Measurements from ENCODE around the gene ADORA3. TPM values are rescaled to one million over a fixed set of nuclear protein-coding genes. Genes with fewer than 3 reads are reported as not detected.

ADORA3 gene
- polyA plus RNA-seq, 1 donor (not counting 4 experiments of a cell fraction or from before 2014, with no cell fraction given) = not detected

DNA sequence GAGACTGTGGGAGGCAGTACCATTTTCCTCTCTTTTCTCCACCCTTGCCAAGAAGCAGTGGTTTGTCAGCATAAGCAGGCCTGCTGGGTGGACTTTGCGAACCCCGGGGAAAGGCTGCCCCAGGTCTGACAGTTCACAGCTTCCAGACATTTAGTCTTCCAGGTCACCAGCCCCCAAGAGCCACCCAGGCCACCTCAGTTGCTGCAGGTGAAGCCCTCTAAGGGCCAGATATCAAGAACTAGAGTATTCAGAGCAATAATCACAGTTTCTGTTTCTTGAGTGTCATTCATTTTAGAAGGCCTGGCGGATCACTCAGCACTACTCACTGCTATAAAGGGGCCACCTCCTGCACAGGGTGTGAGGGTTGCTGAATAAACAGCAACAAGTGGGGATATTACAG is 9.5 kb upstream of the ADORA3 start:
- H3K27ac ChIP-seq (ENCODE audit: control insufficient read depth, insufficient read depth, low read length) = no peak overlapping the region
- H3K27me3 ChIP-seq (ENCODE audit: control insufficient read depth, extremely low read depth, insufficient read depth, low read length) = no peaks in the 10 kb centered on the region
- FAIRE-seq = no peak
- H2AFZ ChIP-seq (ENCODE audit: control insufficient read depth, low read length) = no peak overlapping the region
- dilution Hi-C loops (cut with MboI; ENCODE audit: extremely low pct_ligation_motif_present, low sequenced_read_pairs) = no loop called here
- no peak overlapping the region for H3K4me3 ChIP-seq (ENCODE audit: control insufficient read depth in 2 of 3, extremely low read depth in 1 of 3, insufficient read depth in 2 of 3, low read depth in 1 of 3, low read length in 3 of 3)
- TF ChIP-seq EZH2 (IDR thresholded peaks at IDR 0.05; ENCODE audit: low read length) = no peak
- TF ChIP-seq, protein P1, sequence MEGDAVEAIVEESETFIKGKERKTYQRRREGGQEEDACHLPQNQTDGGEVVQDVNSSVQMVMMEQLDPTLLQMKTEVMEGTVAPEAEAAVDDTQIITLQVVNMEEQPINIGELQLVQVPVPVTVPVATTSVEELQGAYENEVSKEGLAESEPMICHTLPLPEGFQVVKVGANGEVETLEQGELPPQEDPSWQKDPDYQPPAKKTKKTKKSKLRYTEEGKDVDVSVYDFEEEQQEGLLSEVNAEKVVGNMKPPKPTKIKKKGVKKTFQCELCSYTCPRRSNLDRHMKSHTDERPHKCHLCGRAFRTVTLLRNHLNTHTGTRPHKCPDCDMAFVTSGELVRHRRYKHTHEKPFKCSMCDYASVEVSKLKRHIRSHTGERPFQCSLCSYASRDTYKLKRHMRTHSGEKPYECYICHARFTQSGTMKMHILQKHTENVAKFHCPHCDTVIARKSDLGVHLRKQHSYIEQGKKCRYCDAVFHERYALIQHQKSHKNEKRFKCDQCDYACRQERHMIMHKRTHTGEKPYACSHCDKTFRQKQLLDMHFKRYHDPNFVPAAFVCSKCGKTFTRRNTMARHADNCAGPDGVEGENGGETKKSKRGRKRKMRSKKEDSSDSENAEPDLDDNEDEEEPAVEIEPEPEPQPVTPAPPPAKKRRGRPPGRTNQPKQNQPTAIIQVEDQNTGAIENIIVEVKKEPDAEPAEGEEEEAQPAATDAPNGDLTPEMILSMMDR (optimal IDR thresholded peaks at IDR 0.05 in 1 of 3, IDR thresholded peaks at IDR 0.05 in 1 of 3, conservative IDR thresholded peaks at IDR 0.05 in 1 of 3; ENCODE audit: extremely low read depth in 1 of 3, insufficient read depth in 2 of 3, low read length in 3 of 3) = no peak
- no peak overlapping the region for H3K4me2 ChIP-seq (ENCODE audit: control insufficient read depth, extremely low read depth, insufficient read depth, low read depth, low read length)
- DNase-seq (ENCODE audit: low read depth, low spot score) = no peak
- peaks cover 10% of the 10 kb centered on the region for H3K4me1 ChIP-seq (ENCODE audit: control insufficient read depth, extremely low read depth, insufficient read depth, low read length)
- H3K36me3 ChIP-seq (ENCODE audit: control insufficient read depth in 2 of 2, extremely low read depth in 1 of 2, insufficient read depth in 2 of 2, low read length in 2 of 2) = no peaks in the 10 kb centered on the region
- H4K20me1 ChIP-seq (ENCODE audit: control insufficient read depth, extremely low read depth, insufficient read depth, low read length) = no peaks in the 10 kb centered on the region
- no peak overlapping the region for H3K9ac ChIP-seq (ENCODE audit: control insufficient read depth, extremely low read depth, insufficient read depth, low read length)
- no peaks in the 10 kb centered on the region for H3K9me3 ChIP-seq (ENCODE audit: control insufficient read depth, low read depth, low read length)
- H3K79me2 ChIP-seq (ENCODE audit: control insufficient read depth, insufficient read depth, low read length) = no peaks in the 10 kb centered on the region
- no peaks in the 10 kb centered on the region for H3K9me1 ChIP-seq (ENCODE audit: control insufficient read depth, extremely low read depth, insufficient read depth, low read length)

DNA sequence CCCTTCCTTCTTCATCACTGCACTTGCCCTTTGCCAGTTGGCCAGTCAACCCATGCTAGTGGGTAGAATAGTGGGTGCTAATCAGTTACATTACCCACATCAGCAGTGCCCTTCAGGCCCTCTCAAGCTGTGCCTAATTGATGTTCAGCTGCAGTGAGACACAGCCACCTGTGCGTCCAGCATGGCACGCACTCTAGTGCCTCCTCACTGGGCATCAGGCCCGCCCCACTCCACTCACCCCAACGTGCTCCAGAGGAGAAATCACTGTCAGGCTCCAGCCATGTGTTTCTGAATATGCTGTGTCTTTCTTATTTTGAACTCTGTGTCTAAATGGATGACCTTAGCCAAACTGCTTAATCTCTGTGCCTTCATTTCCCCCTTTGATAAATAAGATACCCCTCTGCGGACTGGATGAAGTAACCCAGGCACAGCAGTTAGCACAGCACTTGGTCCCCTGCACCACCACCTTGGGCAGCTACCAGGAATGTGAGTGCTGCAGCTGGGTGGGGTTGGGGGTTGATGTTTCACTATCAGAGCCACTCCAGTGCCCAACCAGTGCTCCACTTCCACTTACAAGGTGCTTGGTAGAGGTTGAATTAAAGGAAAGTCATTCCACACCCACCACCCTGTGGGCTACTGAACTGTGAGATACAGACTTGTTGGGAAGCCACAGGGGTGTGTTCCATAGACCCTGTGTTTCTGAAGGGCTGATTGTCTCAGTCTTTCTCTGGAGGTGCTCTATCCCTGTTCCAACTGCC is 8.9 kb upstream of the ADORA3 start:
- no peaks in the 10 kb centered on the region for H3K79me2 ChIP-seq (ENCODE audit: control insufficient read depth, insufficient read depth, low read length)
- no peak overlapping the region for H3K27ac ChIP-seq (ENCODE audit: control insufficient read depth, insufficient read depth, low read length)
- DNase-seq (ENCODE audit: low read depth, low spot score) = no peak
- H4K20me1 ChIP-seq (ENCODE audit: control insufficient read depth, extremely low read depth, insufficient read depth, low read length) = no peaks in the 10 kb centered on the region
- H3K4me3 ChIP-seq (ENCODE audit: control insufficient read depth in 2 of 3, extremely low read depth in 1 of 3, insufficient read depth in 2 of 3, low read depth in 1 of 3, low read length in 3 of 3) = no peak overlapping the region
- H3K27me3 ChIP-seq (ENCODE audit: control insufficient read depth, extremely low read depth, insufficient read depth, low read length) = no peaks in the 10 kb centered on the region
- no peak overlapping the region for H3K4me2 ChIP-seq (ENCODE audit: control insufficient read depth, extremely low read depth, insufficient read depth, low read depth, low read length)
- dilution Hi-C loops (cut with MboI; ENCODE audit: extremely low pct_ligation_motif_present, low sequenced_read_pairs) = no loop called here
- no peak overlapping the region for H2AFZ ChIP-seq (ENCODE audit: control insufficient read depth, low read length)
- H3K9ac ChIP-seq (ENCODE audit: control insufficient read depth, extremely low read depth, insufficient read depth, low read length) = no peak overlapping the region
- H3K9me3 ChIP-seq (ENCODE audit: control insufficient read depth, low read depth, low read length) = no peaks in the 10 kb centered on the region
- H3K4me1 ChIP-seq (ENCODE audit: control insufficient read depth, extremely low read depth, insufficient read depth, low read length) = peaks cover 16% of the 10 kb centered on the region
- no peaks in the 10 kb centered on the region for H3K9me1 ChIP-seq (ENCODE audit: control insufficient read depth, extremely low read depth, insufficient read depth, low read length)
- no peaks in the 10 kb centered on the region for H3K36me3 ChIP-seq (ENCODE audit: control insufficient read depth in 2 of 2, extremely low read depth in 1 of 2, insufficient read depth in 2 of 2, low read length in 2 of 2)
- FAIRE-seq = no peak
- TF ChIP-seq EZH2 (IDR thresholded peaks at IDR 0.05; ENCODE audit: low read length) = no peak
- TF ChIP-seq, protein P1 (optimal IDR thresholded peaks at IDR 0.05 in 1 of 3, IDR thresholded peaks at IDR 0.05 in 1 of 3, conservative IDR thresholded peaks at IDR 0.05 in 1 of 3; ENCODE audit: extremely low read depth in 1 of 3, insufficient read depth in 2 of 3, low read length in 3 of 3) = no peak

All from keratinocyte (primary cell).